HPDE6-E6E7 (cell line): ENCODE data around the gene GPR137.

ENCODE experiments used
- DNase-seq: peaks from one replicate; pipeline ENCODE4 v3.0.0; 2011; ENCODE audit warnings: missing footprints; ENCODE audit errors: extremely low spot score

The GPR137 gene

GRCh38 chr11:64263021-64263946 lies 22.4 kb upstream of the GPR137 start:
- no peak for DNase-seq

GRCh38 chr11:64263947-64264317 lies 21.7 kb upstream of the GPR137 start:
- DNase-seq, result no peak

DNA sequence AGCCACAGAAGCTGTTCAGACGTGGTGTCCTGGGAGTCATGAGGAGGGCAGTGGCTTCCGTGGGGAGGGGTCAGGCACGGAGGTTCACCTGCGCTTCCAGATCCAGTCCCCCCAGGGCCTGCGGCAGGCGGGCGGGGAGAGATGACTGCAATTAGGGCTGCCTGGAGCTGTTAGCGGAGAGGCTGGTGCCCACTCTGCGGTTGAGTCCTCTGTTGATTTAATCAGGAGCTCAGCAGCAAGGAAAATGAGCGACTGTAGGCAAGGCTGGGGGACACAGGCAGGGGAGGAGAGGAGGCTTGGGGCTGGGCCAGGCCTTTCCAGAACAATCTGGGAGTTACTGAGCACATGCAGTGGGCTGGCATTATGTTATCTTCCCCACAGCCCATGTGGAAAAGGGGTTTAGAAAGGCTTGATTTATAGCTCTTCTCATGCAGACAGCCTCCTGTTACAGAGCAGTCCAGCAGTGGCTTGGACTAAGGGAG lies 21.2 kb upstream of the GPR137 start:
- no peak for DNase-seq

GRCh38 chr11:64265176-64266160 lies 20.2 kb upstream of the GPR137 start:
- DNase-seq, result no peak

DNA sequence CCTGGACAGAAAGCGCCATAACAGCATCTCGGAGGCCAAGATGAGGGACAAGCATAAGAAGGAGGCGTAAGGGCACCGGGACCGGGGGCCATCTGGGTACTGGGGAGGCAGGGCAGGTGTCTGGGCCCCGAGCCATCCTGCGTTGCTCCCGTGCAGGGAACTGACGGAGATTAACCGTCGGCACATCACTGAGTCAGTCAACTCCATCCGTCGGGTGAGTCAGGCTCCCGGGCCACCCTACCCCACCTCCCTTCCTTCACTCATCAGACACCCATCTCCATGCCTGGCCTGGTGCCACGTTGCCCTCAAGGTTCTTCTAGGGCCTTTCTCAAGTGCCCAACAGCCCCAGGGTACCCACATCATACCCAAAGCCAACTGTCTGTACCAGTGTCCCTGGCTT lies 19.3 kb upstream of the GPR137 start:
- no peak for DNase-seq

- DNase-seq, result no peak
These were observed 18.3 kb upstream of the GPR137 start for GRCh38 chr11:64267207-64267945.

DNA sequence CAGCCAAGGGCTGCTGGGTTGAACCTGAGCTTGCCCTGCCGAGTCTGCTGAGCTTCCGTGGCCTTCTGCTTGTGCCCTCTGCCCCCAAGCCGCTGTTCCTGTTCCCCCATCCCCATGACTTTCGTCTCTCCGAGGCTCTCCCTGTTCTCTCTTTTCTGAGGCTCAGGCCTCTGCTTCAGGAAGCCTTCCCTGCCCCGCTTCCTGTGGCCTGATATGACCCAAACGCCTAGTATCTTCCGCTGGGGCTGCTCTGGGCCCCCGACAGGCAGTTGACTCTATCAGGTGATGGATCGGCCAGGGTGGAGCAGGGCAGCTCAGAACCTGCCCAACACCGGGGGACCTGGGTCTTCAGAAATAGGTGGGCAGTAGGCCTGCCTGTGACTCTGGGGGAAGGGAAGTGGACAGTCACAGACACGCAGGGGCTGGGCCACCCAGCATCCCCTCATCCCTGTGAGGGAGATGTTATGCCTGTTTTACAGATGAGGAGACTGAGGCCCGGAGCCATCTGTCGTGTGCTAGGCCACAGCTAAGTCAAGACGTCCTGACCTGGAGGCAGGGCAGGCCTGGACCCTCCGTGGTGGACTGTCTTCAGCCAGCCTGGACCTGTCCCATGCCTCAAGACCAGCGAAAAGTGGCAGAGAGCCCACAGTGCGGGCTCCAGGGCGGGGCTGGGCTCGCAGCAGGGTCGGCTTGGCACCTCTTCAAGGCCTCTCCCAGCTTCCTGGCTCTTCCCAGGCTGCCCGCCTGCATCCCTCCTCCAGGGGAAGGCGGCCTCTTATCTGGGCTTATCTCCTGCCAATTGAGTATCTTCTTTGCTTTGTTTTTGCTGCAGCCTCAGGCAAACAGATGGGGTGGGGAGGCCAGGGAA lies 17.4 kb upstream of the GPR137 start:
- DNase-seq, result no peak

GRCh38 chr11:64268893-64269539 lies 16.6 kb upstream of the GPR137 start:
- no peak for DNase-seq

DNA sequence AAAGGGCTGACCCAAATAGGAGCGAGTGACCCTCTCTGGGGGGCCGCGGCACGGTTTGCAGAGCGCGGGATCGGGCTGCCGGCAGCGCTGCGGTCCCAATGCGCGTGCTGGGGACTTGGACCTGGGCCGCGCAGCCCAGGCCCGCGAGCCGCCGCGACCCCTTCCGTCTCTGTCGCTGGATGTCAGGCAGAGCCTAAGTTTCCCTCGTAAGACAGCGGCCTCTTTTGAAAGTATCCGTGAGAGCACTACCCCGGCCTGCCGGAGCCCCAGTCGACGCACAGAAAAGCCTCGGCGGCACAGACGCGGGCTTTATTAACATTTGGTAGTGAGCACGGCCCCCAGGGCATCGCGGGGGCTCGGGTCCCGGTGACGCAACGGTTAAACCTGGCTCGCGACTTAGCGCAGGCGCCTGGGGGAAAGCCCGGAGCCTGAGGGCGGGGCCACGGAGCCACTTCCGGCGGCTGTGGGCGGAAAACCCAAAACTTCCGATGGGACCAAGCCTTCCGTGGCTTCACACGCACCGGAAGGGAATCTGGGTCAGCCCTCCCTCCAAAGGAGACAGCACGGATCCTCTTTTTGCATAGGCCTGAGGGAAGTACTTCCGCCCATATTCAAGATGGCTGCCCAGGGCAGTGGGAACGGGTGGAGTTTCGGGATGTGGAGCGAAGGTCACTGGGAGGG lies 16.0 kb upstream of the GPR137 start:
- DNase-seq, result peak; percentile 87

- DNase-seq, result no peak
These were observed 10.4 kb upstream of the GPR137 start for GRCh38 chr11:64275031-64275800.

GRCh38 chr11:64275841-64276240 lies 9.8 kb upstream of the GPR137 start:
- DNase-seq, result no peak

DNA sequence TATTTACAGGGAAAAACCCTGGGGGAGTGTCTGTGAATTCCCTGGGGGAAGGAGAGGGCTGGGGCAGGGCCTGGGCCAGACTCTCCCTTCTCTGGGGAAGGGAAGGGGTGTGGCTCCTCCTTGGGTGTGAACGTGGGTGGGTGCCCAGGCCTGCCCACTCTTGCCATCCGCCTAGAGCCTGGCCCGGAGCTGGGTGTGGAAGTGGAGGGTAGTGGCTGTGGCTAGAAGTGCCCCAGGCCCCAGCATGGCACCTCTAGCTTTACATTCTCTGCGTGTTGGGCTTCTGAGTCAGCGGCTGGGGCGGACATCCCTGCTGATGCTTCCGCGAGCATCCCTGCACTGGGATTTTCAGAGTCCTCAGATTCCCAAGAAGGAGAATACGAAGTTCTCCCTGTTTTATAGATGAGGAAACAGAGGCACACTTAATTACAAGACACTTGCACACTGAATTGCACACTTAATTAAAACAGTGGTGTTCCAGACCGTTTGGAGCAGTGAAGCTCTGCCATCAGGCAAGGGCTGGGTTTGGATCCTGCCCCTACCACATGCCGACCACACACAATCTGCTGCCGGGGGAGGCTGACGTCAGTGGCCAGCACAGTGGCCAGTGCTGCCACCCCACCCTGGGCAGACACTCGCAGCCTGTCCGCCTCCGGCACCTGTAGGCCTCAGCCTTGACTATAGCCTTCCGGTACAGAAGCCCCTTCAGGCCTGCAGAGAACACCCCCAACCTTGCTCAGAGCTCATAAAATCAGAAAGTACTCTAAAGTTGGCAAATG lies 8.8 kb upstream of the GPR137 start:
- DNase-seq, result peak; percentile 83

- no peak for DNase-seq
These were observed 7.0 kb upstream of the GPR137 start for GRCh38 chr11:64278576-64279190.

DNA sequence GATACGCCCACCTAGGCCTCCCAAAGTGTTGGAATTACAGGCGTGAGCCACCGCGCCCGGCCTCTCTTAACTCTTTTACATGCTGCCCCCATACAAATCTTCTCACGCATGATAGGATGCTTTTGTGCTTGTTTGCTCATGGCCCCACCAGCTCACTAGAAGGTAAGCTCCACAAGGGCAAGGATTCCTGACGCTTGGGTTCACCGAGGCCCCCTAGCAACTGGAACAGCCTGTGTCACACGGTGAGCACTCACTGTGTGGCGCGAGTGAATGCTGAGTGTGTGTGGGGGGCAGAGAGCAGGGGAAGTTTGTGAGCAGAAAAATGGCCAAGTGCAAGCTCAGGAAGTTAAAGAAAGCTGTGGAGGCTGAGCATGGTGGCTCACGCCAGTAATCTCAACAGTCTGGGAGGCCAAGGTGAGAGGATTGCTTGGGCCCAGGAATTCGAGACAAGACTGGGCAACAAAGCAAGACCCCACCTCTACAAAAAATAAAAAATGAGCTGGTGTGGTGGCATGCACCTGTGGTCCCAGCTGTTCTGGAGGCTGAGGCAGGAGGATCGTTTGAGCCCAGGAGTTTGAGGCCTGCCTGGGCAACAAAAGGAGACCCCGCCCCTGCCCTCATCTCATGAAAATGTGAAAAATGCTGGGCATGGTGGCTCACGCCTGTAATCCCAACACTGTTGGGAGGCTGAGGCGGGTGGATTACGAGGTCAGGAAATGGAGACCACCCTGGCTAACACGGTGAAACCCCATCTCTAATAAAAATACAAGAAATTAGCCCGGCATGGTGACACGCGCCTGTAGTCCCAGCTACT lies 3.5 kb upstream of the GPR137 start:
- no peak for DNase-seq

- no peak for DNase-seq
These were observed 2.6 kb upstream of the GPR137 start for GRCh38 chr11:64283092-64283491.

GRCh38 chr11:64284048-64284961 lies 1.3 kb upstream of the GPR137 start, which contains the start of gene BAD:
Gene BAD, minus strand, starts transcription at chr11:64284665. Its CDS starts 297 bp downstream, at chr11:64284368.
- peak; percentile 98 for DNase-seq
